ENCODE results near the gene EEF1G. TPM values are rescaled to one million over a fixed set of nuclear protein-coding genes. Genes with fewer than 3 reads are reported as not detected.

Gene EEF1G
- total RNA-seq, 3 donors from 2014 or later (not counting 1 experiment from before 2014, with no cell fraction given), result 628 to 754 (median 714) TPM

DNA sequence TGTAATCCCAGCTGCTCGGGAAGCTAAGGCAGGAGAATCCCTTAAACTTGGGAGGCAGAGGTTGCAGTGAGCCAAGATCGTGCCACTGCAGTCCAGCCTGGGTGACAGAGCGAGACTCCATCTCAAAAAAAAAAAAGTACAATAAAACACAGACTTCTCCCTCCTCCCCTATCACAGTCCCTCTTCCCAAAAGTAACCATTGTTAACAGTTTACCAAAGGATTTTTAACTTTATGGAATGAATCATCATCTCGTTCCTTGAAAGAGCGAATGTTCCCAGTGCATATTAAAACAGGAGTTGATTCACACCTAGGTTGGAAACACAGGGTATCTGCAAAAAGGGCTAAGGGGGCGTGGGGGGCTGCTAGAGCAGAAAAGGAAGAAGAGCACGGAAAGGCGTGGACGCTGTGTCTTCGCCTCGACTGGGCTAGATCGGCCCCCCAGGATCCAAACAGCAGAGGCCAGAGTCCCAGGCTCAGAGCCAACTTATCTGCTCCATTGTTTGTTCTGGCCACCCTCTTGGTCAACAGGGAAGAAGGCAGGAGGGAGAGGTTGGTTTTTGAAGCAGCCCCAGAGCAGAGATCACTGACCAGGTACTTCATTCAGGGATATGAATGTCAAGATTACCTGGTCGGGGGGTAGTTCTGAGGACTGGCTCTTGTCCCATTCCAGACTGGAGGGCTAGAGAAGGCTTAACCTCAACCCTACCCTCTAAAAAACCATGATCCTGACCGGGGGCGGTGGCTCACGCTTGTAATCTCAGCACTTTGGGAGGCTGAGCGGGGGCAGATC is 25.0 kb downstream of the EEF1G start:
- H3K27ac Mint-ChIP-seq, result peak overlapping the region in 1 of 2 donors; percentile 94
- intact Hi-C loops (cut with micrococcal nuclease), result no loop called here
- Histone ChIP-seq H3K36me3 (ENCODE audit: control insufficient read depth, insufficient read depth, low read length) (no peaks in the 10 kb centered on the region), H3K4me1 (ENCODE audit: control insufficient read depth, insufficient read depth, low read length) (peaks cover 60% of the 10 kb centered on the region), H3K27me3 (ENCODE audit: control insufficient read depth, insufficient read depth, low read length) (no peaks in the 10 kb centered on the region), H3K9me3 (ENCODE audit: control insufficient read depth, insufficient read depth, low read length) (no peaks in the 10 kb centered on the region), H3K27ac (ENCODE audit: low read length) (no peak overlapping the region), H3K4me3 (ENCODE audit: low read length) (no peak overlapping the region)
- 94% methylated on average over 17 of the region's 17 CpGs for WGBS (ENCODE audit: insufficient coverage)
- no peaks in the 10 kb centered on the region for H3K36me3 Mint-ChIP-seq
- DNase-seq (no peak), ATAC-seq (no peak)
- no peaks in the 10 kb centered on the region for H3K9me3 Mint-ChIP-seq
- peaks cover 61 to 64% of the 10 kb centered on the region in 2 donors for H3K4me1 Mint-ChIP-seq
- H3K4me3 Mint-ChIP-seq, result peak overlapping the region; percentile 17
- no peaks in the 10 kb centered on the region for H3K27me3 Mint-ChIP-seq (ENCODE audit: low read depth in 2 of 2)
- TF ChIP-seq, protein P1, sequence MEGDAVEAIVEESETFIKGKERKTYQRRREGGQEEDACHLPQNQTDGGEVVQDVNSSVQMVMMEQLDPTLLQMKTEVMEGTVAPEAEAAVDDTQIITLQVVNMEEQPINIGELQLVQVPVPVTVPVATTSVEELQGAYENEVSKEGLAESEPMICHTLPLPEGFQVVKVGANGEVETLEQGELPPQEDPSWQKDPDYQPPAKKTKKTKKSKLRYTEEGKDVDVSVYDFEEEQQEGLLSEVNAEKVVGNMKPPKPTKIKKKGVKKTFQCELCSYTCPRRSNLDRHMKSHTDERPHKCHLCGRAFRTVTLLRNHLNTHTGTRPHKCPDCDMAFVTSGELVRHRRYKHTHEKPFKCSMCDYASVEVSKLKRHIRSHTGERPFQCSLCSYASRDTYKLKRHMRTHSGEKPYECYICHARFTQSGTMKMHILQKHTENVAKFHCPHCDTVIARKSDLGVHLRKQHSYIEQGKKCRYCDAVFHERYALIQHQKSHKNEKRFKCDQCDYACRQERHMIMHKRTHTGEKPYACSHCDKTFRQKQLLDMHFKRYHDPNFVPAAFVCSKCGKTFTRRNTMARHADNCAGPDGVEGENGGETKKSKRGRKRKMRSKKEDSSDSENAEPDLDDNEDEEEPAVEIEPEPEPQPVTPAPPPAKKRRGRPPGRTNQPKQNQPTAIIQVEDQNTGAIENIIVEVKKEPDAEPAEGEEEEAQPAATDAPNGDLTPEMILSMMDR (IDR thresholded peaks at IDR 0.05), result no peak

DNA sequence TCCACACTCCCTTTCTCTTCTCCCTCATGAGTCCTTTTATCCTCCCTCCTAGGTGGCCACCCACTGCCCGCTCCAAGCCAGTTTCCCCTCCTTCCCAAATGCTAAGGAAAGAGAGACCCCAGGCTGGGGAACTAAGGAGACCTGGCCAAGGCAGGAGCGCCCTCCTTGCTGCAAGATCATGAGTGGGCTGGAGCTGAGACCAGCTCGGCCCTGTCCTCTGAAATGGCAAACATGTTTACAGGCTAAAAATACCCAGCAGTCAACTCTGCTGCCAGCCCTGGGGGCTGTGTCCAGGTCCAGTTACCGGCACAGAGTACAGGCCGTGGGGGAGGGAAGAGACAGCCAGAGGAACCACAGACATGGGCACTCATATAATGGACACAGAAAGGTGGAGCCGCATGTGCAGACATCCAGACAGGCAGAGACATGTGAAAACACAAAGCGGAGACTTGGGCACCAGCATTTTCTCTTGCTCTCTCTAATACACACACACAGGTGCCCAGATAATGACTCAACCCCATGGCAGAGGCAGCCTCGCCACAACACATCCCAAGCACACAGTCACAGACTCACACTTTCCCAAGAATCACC is 25.9 kb downstream of the EEF1G start:
- H3K27ac ChIP-seq (ENCODE audit: low read length), result no peak overlapping the region
- intact Hi-C loops (cut with micrococcal nuclease), result no loop called here
- peaks cover 60% of the 10 kb centered on the region for H3K4me1 ChIP-seq (ENCODE audit: control insufficient read depth, insufficient read depth, low read length)
- TF ChIP-seq, protein P1 (IDR thresholded peaks at IDR 0.05), result no peak
- H3K36me3 ChIP-seq (ENCODE audit: control insufficient read depth, insufficient read depth, low read length), result no peaks in the 10 kb centered on the region
- H3K4me3 Mint-ChIP-seq, result peak overlapping the region; percentile 76
- no peaks in the 10 kb centered on the region for H3K27me3 Mint-ChIP-seq (ENCODE audit: low read depth in 2 of 2)
- ATAC-seq, result no peak
- H3K36me3 Mint-ChIP-seq, result no peaks in the 10 kb centered on the region
- peak in 1 of 2 donors; percentile 19 for DNase-seq
- H3K9me3 Mint-ChIP-seq, result no peaks in the 10 kb centered on the region
- no peaks in the 10 kb centered on the region for H3K27me3 ChIP-seq (ENCODE audit: control insufficient read depth, insufficient read depth, low read length)
- no peak overlapping the region for H3K4me3 ChIP-seq (ENCODE audit: low read length)
- peaks cover 61 to 64% of the 10 kb centered on the region in 2 donors for H3K4me1 Mint-ChIP-seq
- WGBS (ENCODE audit: insufficient coverage), result 94% methylated on average over 8 of the region's 8 CpGs
- peak overlapping the region; percentile 92 to 94 for H3K27ac Mint-ChIP-seq
- H3K9me3 ChIP-seq (ENCODE audit: control insufficient read depth, insufficient read depth, low read length), result no peaks in the 10 kb centered on the region

DNA sequence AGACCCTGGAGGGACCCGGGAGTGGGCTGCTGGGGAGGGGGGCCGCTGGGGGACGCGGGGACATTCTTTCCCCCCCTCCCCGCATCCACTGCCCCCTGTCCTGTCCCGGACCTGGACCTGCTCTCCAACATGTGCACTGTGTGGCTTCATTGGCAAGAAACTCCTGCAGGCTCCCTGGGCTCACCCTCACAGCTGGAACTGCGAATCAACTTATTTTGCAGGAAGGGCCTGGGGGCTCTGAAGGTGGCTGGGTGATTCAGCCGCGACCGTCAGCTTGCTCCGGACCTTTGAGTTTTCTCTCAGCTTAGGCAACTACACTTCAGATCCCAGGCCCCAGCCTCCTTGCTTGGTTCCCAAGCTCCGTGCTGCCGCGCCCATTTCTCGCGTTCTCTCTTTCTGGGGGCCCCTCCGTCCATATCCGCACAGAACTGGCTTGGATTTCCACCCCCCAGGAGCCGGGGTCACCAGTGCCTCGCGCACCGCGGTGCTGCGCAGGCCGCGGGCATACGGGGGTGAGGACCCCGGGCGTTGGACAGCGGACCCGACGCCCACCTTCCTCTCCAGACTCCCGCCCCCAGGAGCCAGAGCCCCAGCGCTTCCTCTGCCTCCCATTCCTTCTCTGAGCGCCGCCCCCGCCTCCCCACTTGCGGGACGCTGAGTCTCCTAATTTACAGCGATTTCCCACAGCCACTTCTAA is 26.6 kb downstream of the EEF1G start:
- TF ChIP-seq, protein P1 (IDR thresholded peaks at IDR 0.05), result no peak
- DNase-seq, result no peak
- Histone ChIP-seq H3K27me3 (ENCODE audit: control insufficient read depth, insufficient read depth, low read length) (no peaks in the 10 kb centered on the region), H3K36me3 (ENCODE audit: control insufficient read depth, insufficient read depth, low read length) (no peaks in the 10 kb centered on the region), H3K9me3 (ENCODE audit: control insufficient read depth, insufficient read depth, low read length) (no peaks in the 10 kb centered on the region), H3K4me1 (ENCODE audit: control insufficient read depth, insufficient read depth, low read length) (peaks cover 60% of the 10 kb centered on the region), H3K27ac (ENCODE audit: low read length) (peak overlapping the region; percentile 77), H3K4me3 (ENCODE audit: low read length) (peak overlapping the region; percentile 45)
- H3K4me1 Mint-ChIP-seq, result peaks cover 61 to 64% of the 10 kb centered on the region in 2 donors
- H3K27me3 Mint-ChIP-seq (ENCODE audit: low read depth in 2 of 2), result no peaks in the 10 kb centered on the region
- intact Hi-C loops (cut with micrococcal nuclease), result no loop called here
- H3K36me3 Mint-ChIP-seq, result no peaks in the 10 kb centered on the region
- peak overlapping the region; percentile 92 to 94 for H3K27ac Mint-ChIP-seq
- H3K4me3 Mint-ChIP-seq, result peak overlapping the region; percentile 76
- peak in 1 of 3 donors; percentile 1 for ATAC-seq
- no peaks in the 10 kb centered on the region for H3K9me3 Mint-ChIP-seq
- WGBS (ENCODE audit: insufficient coverage), result 29% methylated on average over 40 of the region's 40 CpGs

All from natural killer cell (primary cell).